H1 (cell line): ENCODE data around the gene KCNQ1. TPM values are rescaled to one million over a fixed set of nuclear protein-coding genes. Genes with fewer than 3 reads are reported as not detected.

Experiments used
- ATF3 ChIP-seq: IDR thresholded peaks from 2 replicates; pipeline ENCODE4 v1.6.1; 2011; ENCODE audit warnings: low read depth, mild to moderate bottlenecking, low read length; ENCODE audit not compliant: insufficient read depth
- BACH1 ChIP-seq: IDR thresholded peaks from 2 replicates; pipeline ENCODE4 v1.6.1; 2012; ENCODE audit warnings: low read length, improper control_type of control experiment
- CHD1 ChIP-seq: IDR thresholded peaks from 2 replicates; pipeline ENCODE4 v1.6.1; 2012; ENCODE audit warnings: low read depth, low read length, improper control_type of control experiment
- CREB1 ChIP-seq: IDR thresholded peaks from 2 replicates; pipeline ENCODE4 v1.6.1; 2012; ENCODE audit warnings: inconsistent platforms
- CTCF ChIP-seq, 3 experiments: IDR thresholded peaks; 1 replicate in 2 of 3; 2 replicates in 1 of 3; pipeline versions ENCODE4 v1.5.1 to v1.6.1; 2011; ENCODE audit warnings: low read length in 3 of 3, mild to moderate bottlenecking in 3 of 3, inconsistent platforms in 2 of 3, low read depth in 1 of 3, moderate library complexity in 1 of 3; ENCODE audit not compliant: insufficient read depth in 1 of 3; ENCODE audit errors: control extremely low read depth in 1 of 3
- EZH2 ChIP-seq: fragments of 200-600 bp; sonication (generic); IDR thresholded peaks from 2 replicates; pipeline ENCODE4 v1.7.1; 2012; ENCODE audit warnings: low read depth, mild to moderate bottlenecking, moderate library complexity, low read length, inconsistent platforms; ENCODE audit not compliant: severe bottlenecking
- FOSL1 ChIP-seq: IDR thresholded peaks from 2 replicates; pipeline ENCODE4 v1.6.1; 2011; ENCODE audit warnings: mild to moderate bottlenecking, low read depth, low read length, moderate library complexity; ENCODE audit not compliant: insufficient read depth
- JUN ChIP-seq: IDR thresholded peaks from 2 replicates; pipeline ENCODE4 v1.6.1; 2011; ENCODE audit warnings: low read depth, mild to moderate bottlenecking, improper control_type of control experiment, low read length
- JUND ChIP-seq: IDR thresholded peaks from 2 replicates; pipeline ENCODE4 v1.6.1; 2011; ENCODE audit warnings: mild to moderate bottlenecking, improper control_type of control experiment, low read length
- KDM5A ChIP-seq: fragments of 200-600 bp; IDR thresholded peaks from 2 replicates; pipeline ENCODE4 v1.7.1; 2012; ENCODE audit warnings: mild to moderate bottlenecking, low read length, inconsistent platforms, mixed read lengths
- POU5F1 ChIP-seq: IDR thresholded peaks from 2 replicates; pipeline ENCODE4 v1.6.1; 2011; ENCODE audit warnings: low read depth, mild to moderate bottlenecking, low read length, moderate library complexity
- RAD21 ChIP-seq, 2 experiments: IDR thresholded peaks in 1 of 2; conservative IDR thresholded peaks in 1 of 2; 2 replicates each; pipeline ENCODE4 v1.6.1; 2011; ENCODE audit warnings: low read depth in 2 of 2, low read length in 2 of 2, improper control_type of control experiment in 1 of 2, inconsistent platforms in 1 of 2, mild to moderate bottlenecking in 1 of 2, moderate library complexity in 1 of 2
- RNF2 ChIP-seq: fragments of 200-900, 300-1000 bp; sonication (generic); IDR thresholded peaks from 2 replicates; pipeline ENCODE4 v1.7.1; 2016; ENCODE audit warnings: borderline replicate concordance, low read depth, mild to moderate bottlenecking, antibody characterized with exemption, low read length; ENCODE audit not compliant: poor library complexity, severe bottlenecking; ENCODE audit errors: missing control alignments
- TAF1 ChIP-seq: IDR thresholded peaks from 2 replicates; pipeline ENCODE4 v1.6.1; 2011; ENCODE audit warnings: mild to moderate bottlenecking, low read depth, low read length
- TAF7 ChIP-seq: optimal IDR thresholded peaks from 2 replicates; pipeline ENCODE3; 2011; ENCODE audit warnings: low read depth, mild to moderate bottlenecking, inconsistent platforms, low read length, moderate library complexity, borderline replicate concordance
- USF2 ChIP-seq: IDR thresholded peaks from 2 replicates; pipeline ENCODE4 v1.6.1; 2011; ENCODE audit warnings: low read length, improper control_type of control experiment
- YY1 ChIP-seq: IDR thresholded peaks from 2 replicates; pipeline ENCODE4 v1.6.1; 2011; ENCODE audit warnings: low read depth, mild to moderate bottlenecking, low read length
- polyA plus RNA-seq, 7 experiments: library from polyadenylated mRNA; depleted of rRNA in 3 of 7; stranded (reverse) in 5 of 7; unstranded in 2 of 7; fragments of >200 nt in 5 of 7; fragments of 200-250 nt in 2 of 7; gene quantifications; 1 replicate in 5 of 7; 2 replicates in 1 of 7; 4 replicates in 1 of 7; pipeline versions ENCODE4 v1.2.1 to v1.2.3, GENCODE V29; 2011 to 2013; ENCODE audit warnings: missing spikeins in 2 of 7, mixed read lengths in 2 of 7
- total RNA-seq: library from RNA; stranded (reverse); fragmentation: NEBNext Ultra II Directional; extraction: Animal tissue kit (Norgen Biotek cat#: 25700); gene quantifications from 2 replicates; pipeline ENCODE4 v1.2.1, GENCODE V29; 2021

The KCNQ1 gene
- total and polyA plus RNA-seq, 2 of the 8 experiments (the other 6 are each of a cell fraction or from before 2014, with no cell fraction given) = 1.9 to 2.0 TPM

GRCh38 chr11:2888266-2888968, 443.6 kb downstream of the KCNQ1 start (continued):
- TF ChIP-seq TAF1 (no peak), KDM5A (no peak), EZH2 (no peak), CTCF (IDR thresholded peaks at IDR 0.05; ENCODE audit: control extremely low read depth in 1 of 3, insufficient read depth in 1 of 3, low read depth in 1 of 3, low read length in 3 of 3) (peak in 2 of 3 experiments; percentile 97; a peak in 3 of 4 replicates), ATF3 (no peak), USF2 (no peak), JUN (no peak), JUND (peak; percentile 53; the same call in 1 of the 2 replicates), FOSL1 (no peak), BACH1 (no peak), RNF2 (no peak), YY1 (0 out of 2 replicates have a peak, but pooled peaks have one; percentile 58), CREB1 (no peak), CHD1 (no peak), TAF7 (no peak), POU5F1 (no peak), RAD21 (IDR thresholded peaks at IDR 0.05 in 1 of 2, conservative IDR thresholded peaks at IDR 0.05 in 1 of 2; ENCODE audit: low read depth in 2 of 2, low read length in 2 of 2) (peak; percentile 98 to 99)
